ENCODE data around the gene C16orf78.

DNA sequence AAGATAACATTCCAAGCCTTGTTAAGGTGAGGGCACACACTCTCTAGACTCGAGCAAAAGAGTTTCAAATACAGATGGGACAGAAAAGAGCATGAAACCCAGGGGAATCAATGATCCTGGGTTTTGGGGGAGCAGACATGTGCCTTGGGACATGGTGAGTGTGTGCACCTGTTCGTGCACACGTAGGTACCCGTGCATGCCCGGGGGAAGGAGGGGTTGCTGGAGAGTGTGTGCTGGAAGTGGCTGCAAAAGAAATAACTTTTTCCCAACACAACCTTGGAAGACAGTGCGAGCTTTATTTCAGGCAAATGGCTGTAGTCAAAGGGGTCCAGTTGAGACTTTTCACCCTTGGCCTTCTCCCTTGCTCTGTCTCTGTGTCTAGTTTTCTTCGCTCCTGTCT lies 62.6 kb downstream of the C16orf78 start:
- TF ChIP-seq CTCF (IDR thresholded peaks at IDR 0.05) (no peak), POLR2A (IDR thresholded peaks at IDR 0.05) (no peak), POLR2AphosphoS5 (IDR thresholded peaks at IDR 0.05; ENCODE audit: insufficient read depth in 1 of 2, low read depth in 1 of 2) (no peak)

Measured in vagina (tissue), 2 donors.